Mammary epithelial cell (primary cell): ENCODE data around the gene RDH8.

Experiments used
- EZH2 ChIP-seq: IDR thresholded peaks from 2 replicates; pipeline ENCODE4 v1.6.1; 2012; ENCODE audit warnings: low read length, inconsistent platforms, borderline replicate concordance
- TF ChIP-seq, protein P1 (sequence below), 2 donors: IDR thresholded peaks in 1 of 2; conservative IDR thresholded peaks in 1 of 2; 2 replicates each; pipeline ENCODE4 v1.5.1; 2011 to 2012; ENCODE audit warnings: inconsistent platforms in 2 of 2, low read length in 2 of 2, mild to moderate bottlenecking in 2 of 2, control low read depth in 1 of 2, low read depth in 1 of 2; ENCODE audit not compliant: insufficient read depth in 1 of 2; ENCODE audit errors: extremely low read depth in 1 of 2

DNA sequence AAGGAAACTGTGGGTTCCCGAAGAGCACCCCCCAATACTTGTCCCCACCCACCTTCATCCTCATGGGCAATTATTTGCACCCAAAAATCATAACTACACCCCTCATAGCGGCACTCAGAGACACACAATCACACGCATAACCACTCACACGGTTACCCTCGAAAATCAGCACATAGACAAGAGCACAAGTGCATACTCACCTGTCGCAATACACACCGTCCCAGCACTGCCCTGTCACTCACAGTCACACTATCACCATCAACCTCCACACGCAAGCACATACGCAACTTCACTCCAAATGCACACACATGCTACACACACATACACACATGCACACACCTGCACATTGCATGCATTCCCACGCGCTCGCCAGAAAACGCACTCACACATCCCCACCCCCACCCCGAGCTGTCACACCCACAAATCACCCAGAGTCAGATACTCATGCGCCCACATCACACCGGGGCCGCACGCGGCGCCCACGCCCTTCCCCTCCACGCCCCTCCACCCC is 3.5 kb upstream of the RDH8 start:
- TF ChIP-seq, protein P1, sequence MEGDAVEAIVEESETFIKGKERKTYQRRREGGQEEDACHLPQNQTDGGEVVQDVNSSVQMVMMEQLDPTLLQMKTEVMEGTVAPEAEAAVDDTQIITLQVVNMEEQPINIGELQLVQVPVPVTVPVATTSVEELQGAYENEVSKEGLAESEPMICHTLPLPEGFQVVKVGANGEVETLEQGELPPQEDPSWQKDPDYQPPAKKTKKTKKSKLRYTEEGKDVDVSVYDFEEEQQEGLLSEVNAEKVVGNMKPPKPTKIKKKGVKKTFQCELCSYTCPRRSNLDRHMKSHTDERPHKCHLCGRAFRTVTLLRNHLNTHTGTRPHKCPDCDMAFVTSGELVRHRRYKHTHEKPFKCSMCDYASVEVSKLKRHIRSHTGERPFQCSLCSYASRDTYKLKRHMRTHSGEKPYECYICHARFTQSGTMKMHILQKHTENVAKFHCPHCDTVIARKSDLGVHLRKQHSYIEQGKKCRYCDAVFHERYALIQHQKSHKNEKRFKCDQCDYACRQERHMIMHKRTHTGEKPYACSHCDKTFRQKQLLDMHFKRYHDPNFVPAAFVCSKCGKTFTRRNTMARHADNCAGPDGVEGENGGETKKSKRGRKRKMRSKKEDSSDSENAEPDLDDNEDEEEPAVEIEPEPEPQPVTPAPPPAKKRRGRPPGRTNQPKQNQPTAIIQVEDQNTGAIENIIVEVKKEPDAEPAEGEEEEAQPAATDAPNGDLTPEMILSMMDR (conservative IDR thresholded peaks at IDR 0.05 in 1 of 2, IDR thresholded peaks at IDR 0.05 in 1 of 2; ENCODE audit: extremely low read depth in 1 of 2, insufficient read depth in 1 of 2, low read depth in 1 of 2, low read length in 2 of 2): no peak
- TF ChIP-seq EZH2: no peak
